SW480 (cell line): Measurements from ENCODE around the gene TMEM39A.

Experiments
- DNase-seq: peaks from one replicate; pipeline ENCODE4 v3.0.0-alpha.2; 2016; ENCODE audit warnings: low spot score

Gene TMEM39A, protein sequence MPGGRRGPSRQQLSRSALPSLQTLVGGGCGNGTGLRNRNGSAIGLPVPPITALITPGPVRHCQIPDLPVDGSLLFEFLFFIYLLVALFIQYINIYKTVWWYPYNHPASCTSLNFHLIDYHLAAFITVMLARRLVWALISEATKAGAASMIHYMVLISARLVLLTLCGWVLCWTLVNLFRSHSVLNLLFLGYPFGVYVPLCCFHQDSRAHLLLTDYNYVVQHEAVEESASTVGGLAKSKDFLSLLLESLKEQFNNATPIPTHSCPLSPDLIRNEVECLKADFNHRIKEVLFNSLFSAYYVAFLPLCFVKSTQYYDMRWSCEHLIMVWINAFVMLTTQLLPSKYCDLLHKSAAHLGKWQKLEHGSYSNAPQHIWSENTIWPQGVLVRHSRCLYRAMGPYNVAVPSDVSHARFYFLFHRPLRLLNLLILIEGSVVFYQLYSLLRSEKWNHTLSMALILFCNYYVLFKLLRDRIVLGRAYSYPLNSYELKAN

GRCh38 chr3:119463171-119464169 lies at the start of gene TMEM39A:
TMEM39A (minus strand) TSS chr3:119463615; CDS start chr3:119462074, 1,541 bp downstream.
- peak; percentile 97 for DNase-seq

DNA sequence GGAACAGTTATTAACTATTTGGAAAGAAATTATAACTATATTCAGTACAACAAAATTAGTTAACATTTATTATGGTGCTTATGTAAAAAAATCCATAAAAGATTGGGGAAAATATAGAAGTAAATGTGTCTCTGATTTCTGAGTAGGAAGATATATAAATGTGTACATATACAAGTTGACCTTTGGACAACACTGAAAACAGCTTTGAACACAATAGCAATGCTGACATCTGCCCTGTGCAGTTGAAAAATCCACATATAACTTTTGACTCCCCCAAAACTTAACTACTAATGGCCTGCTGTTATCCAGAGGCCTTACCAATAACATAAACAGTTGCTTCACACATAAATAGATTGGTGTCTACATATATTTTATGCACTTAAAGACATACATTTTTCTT lies 47.3 kb upstream of the TMEM39A start:
- no peak for DNase-seq

GRCh38 chr3:119508172-119508845 lies 44.9 kb upstream of the TMEM39A start:
- no peak for DNase-seq

DNA sequence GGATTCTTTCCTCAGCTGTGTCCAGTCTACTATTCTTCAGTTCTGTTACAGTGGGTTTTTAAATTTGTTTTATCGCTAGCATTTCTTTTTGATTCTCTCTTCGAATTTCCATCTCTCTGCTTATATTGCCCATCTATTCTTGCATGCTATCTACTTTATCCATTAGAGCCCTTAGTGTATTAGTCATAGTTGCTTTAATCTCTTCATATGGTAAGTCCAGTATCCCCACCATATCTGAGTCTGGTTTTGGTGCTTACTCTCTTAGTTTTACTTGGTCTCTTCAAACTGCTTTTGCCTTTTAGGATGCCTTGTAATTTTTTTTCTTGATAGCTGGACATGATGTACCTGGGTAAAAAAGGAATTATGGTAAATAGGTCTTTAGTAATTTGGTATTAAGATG lies 44.0 kb upstream of the TMEM39A start:
- no peak for DNase-seq

DNA sequence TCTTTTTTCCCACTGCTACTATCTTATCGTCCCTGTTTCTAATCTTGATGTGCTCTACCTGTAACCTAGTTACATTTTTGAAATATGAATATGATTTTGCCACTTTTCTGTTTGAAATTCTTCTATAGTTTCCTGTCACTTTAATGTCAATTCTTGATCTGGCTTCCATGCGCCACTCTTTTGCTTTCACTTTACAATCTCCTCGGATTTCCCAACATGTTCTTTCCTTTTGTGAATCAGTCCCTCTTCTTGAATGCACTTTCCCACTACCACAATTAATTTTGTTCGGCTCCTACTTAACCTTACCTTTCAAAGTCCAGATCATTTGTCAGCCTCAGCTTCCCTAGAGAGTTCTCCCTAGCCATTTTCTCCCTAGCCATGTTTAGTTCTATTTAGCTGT lies 43.2 kb upstream of the TMEM39A start:
- DNase-seq, result no peak

DNA sequence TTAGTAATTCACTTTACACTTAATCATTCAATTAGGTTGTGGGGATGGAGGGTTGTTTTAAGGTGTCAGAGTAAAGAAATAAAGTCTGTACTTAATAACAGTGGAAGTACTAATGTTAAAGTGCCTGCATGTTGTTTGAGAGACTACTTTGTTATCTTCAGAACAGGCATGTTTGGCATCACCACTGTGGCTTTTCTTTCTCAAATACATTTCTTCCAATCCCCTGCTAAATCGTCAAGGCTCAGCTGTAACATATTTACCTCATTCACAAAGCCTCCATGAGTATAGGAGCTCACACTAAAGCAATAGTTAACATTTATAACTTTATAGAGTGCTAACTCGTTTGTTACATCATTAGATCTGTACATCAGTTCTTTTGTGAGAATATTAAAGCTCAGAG lies 37.5 kb upstream of the TMEM39A start:
- no peak for DNase-seq

- DNase-seq, result no peak
These were observed 36.9 kb upstream of the TMEM39A start for GRCh38 chr3:119500265-119500664.

- peak; percentile 96 for DNase-seq
These were observed 35.0 kb upstream of the TMEM39A start, which contains the start of gene TIMMDC1 for GRCh38 chr3:119498186-119499011. TIMMDC1 (plus strand) TSS chr3:119498547; CDS start chr3:119498734, 187 bp downstream.

- DNase-seq, result peak; percentile 13
These were observed 34.4 kb upstream of the TMEM39A start for GRCh38 chr3:119497820-119498185.

- DNase-seq, result peak; percentile 9
These were observed 31.2 kb upstream of the TMEM39A start for GRCh38 chr3:119494597-119494996.

- no peak for DNase-seq
These were observed 29.4 kb upstream of the TMEM39A start for GRCh38 chr3:119492810-119493209.

GRCh38 chr3:119492128-119492527 lies 28.7 kb upstream of the TMEM39A start:
- DNase-seq, result no peak

- no peak for DNase-seq
These were observed 26.7 kb upstream of the TMEM39A start for GRCh38 chr3:119490153-119490552.

GRCh38 chr3:119485563-119485962 lies 22.1 kb upstream of the TMEM39A start:
- DNase-seq, result no peak

DNA sequence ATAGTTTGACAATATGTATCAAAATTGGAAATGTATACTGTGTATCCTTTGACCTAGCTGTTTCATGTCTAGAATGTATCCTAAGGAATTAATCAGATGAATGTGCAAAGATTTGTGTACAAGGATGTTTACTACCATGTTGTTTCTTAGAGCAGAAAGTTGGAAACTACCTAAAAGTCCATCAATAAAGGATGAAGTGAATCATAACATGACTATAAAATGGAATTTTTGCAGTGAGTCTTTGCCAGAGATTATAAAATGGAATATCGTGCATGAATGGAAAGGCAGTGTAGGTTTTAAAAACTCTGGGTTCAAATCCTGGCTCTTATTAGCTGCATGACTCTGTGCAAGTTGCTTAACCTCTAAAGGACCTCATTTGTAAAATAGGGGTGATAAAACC lies 19.7 kb upstream of the TMEM39A start:
- no peak for DNase-seq

- DNase-seq, result no peak
These were observed 17.7 kb upstream of the TMEM39A start for GRCh38 chr3:119481079-119481478.

DNA sequence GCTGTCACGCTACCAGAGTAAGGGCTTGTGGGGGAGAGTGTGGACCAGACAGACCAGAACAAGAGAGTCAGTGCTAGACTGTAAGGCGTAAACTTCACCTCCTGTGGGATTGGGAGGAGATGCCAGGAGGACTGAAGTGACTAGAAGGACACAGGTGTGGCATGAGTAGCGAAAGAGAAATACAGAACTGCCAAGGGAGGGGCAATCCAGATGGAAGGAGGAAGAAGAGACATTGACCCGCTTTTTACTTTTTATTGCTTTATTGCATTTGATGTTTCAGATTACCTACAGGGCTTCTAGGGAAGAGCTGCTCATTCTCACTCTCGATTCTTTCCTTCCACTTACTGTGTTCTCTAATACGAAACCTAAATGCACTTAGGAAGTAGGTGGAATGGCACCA lies 7.5 kb upstream of the TMEM39A start:
- no peak for DNase-seq

DNA sequence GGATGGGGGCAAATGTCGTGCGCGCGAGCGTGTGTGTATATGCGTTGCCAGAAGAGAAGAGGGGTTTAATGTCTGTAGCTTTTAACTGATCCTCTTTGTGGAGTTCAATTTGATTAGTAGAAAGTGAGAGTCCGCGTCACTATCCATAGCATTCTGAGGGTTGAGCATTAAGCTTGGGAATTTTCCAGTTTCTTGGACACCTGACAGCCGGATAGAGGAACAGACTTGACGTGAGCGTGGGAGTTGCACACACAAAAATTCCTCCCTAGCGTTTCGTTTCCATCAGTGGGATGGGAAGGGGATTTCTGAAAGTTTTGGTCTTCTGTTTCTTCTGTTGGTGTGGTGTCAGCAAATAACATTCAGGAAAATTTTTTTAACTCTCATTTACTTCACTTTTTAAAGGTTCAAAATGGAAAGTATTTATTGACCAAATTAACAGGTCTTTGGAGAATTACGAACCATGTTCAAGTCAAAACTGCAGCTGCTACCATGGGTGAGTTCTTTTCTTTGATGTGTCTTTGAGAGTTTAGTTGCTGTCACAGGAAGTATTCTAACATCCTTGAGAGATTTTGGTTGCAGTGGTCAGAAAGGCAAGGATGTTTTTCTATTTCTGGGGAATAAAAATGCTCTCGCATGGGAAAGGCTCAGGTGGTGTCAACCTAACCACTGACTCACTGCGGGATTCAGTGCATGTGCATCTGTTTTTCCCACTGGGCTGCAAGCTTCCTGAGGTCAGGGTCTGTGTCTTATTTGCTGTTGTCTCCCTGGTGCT lies 6.2 kb upstream of the TMEM39A start:
- peak; percentile 33 for DNase-seq

GRCh38 chr3:119468041-119468440 lies 4.6 kb upstream of the TMEM39A start:
- DNase-seq, result no peak

DNA sequence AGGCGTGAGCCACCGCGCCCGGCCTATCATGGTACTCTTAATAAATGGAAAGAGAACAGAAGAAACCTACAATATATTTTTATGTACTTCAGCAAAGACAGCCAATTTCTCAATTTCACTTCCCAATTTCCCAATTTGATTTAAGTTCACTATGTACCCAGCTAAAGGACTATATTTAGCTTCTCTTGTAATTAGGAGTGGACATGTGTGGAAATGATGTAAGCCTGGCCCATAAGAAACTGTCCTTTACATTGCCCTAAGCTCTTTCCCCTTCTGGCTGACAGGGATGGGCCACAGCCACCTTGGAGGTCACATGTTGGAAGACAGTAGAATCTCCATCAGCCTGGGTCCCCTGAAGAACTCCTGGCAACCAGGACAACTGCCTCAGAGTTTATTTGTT lies 6.2 kb downstream of the TMEM39A start:
- no peak for DNase-seq
